DMS 273 treated with DMSO at 0.1 percent for 48 hours (cell line): Measurements from ENCODE around the gene B3GNT4.
"Not testable (repeated sequence)": the region's sequence is repeated elsewhere in the genome, so short reads cannot be mapped to it uniquely, and the experiment has no call there.

ENCODE experiments used
- DNase-seq: peaks from one replicate; lab custom pipeline; 2025; lab: John Stamatoyannopoulos, UW

Gene B3GNT4

GRCh38 chr12:122203301-122204166 lies at the start of gene B3GNT4:
TSS of gene B3GNT4 (plus strand) at chr12:122203709. CDS start at chr12:122204619, 910 bp downstream.
- DNase-seq, result no peak

GRCh38 chr12:122155705-122156104 lies 47.8 kb upstream of the B3GNT4 start:
- DNase-seq, result no peak

GRCh38 chr12:122158700-122159285 lies 44.7 kb upstream of the B3GNT4 start:
- no peak for DNase-seq

- no peak for DNase-seq
Observed at GRCh38 chr12:122159882-122160281, 43.6 kb upstream of the B3GNT4 start.

GRCh38 chr12:122160761-122161160 lies 42.7 kb upstream of the B3GNT4 start:
- no peak for DNase-seq

- DNase-seq, result no peak
Observed at GRCh38 chr12:122161682-122162081, 41.8 kb upstream of the B3GNT4 start.

GRCh38 chr12:122162976-122163375 lies 40.5 kb upstream of the B3GNT4 start:
- no peak for DNase-seq

- no peak for DNase-seq
Observed at GRCh38 chr12:122166422-122167349, 36.8 kb upstream of the B3GNT4 start.

GRCh38 chr12:122167356-122167925 lies 36.1 kb upstream of the B3GNT4 start:
- DNase-seq, result no peak

- DNase-seq, result no peak
Observed at GRCh38 chr12:122168492-122168891, 35.0 kb upstream of the B3GNT4 start.

GRCh38 chr12:122171399-122171798 lies 32.1 kb upstream of the B3GNT4 start:
- DNase-seq, result no peak

GRCh38 chr12:122172262-122172939 lies 31.1 kb upstream of the B3GNT4 start:
- no peak for DNase-seq

GRCh38 chr12:122174155-122174845 lies 29.2 kb upstream of the B3GNT4 start, which contains the start of gene IL31:
TSS of gene IL31 (minus strand) at chr12:122174221. CDS start at chr12:122174172, 49 bp downstream.
- no peak for DNase-seq

GRCh38 chr12:122176473-122176872 lies 27.0 kb upstream of the B3GNT4 start:
- not testable (repeated sequence) for DNase-seq

GRCh38 chr12:122182887-122183587 lies 20.5 kb upstream of the B3GNT4 start, which contains the start of gene LRRC43:
TSS of gene LRRC43 (plus strand) at chr12:122183123. CDS start at chr12:122183145, 22 bp downstream.
- DNase-seq, result peak; percentile 6

- no peak for DNase-seq
Observed at GRCh38 chr12:122183588-122183940, 19.9 kb upstream of the B3GNT4 start.

- no peak for DNase-seq
Observed at GRCh38 chr12:122184517-122184916, 19.0 kb upstream of the B3GNT4 start.

- no peak for DNase-seq
Observed at GRCh38 chr12:122185079-122185478, 18.4 kb upstream of the B3GNT4 start.

GRCh38 chr12:122185494-122186082 lies 17.9 kb upstream of the B3GNT4 start:
- DNase-seq, result no peak

- no peak for DNase-seq
Observed at GRCh38 chr12:122187466-122187865, 16.0 kb upstream of the B3GNT4 start.
